GM21737 (cell line): Measurements from ENCODE around the gene UAP1L1.

Source experiments
- ATAC-seq: cut with Tn5 transposase; IDR thresholded peaks from one replicate; pipeline ENCODE4 v1.9.1; 2021; ENCODE audit warnings: mild to moderate bottlenecking, moderate library complexity; ENCODE audit not compliant: unreplicated experiment

Gene UAP1L1

GRCh38 chr9:137071282-137071681, 6.0 kb upstream of the UAP1L1 start:
- no peak for ATAC-seq

DNA sequence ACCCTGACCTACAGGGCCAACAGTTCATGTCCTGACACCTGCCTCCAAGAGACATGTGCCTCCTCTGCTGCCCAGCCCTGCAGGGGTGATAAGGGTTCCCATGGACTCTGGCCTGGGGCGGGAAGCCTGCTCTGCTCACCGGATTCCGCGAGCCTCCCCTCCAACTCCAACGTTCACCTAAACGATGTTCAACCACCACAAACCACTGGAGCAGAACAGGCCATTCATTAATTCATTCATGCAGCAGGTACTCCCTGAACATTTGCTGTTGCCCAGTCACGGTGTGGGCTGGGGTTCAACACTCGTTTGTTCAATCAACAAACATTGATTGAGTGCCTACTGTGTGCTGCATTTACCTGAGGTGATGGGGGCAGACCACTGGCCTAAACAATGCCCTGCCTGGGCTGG, 3.3 kb upstream of the UAP1L1 start:
- ATAC-seq = no peak

DNA sequence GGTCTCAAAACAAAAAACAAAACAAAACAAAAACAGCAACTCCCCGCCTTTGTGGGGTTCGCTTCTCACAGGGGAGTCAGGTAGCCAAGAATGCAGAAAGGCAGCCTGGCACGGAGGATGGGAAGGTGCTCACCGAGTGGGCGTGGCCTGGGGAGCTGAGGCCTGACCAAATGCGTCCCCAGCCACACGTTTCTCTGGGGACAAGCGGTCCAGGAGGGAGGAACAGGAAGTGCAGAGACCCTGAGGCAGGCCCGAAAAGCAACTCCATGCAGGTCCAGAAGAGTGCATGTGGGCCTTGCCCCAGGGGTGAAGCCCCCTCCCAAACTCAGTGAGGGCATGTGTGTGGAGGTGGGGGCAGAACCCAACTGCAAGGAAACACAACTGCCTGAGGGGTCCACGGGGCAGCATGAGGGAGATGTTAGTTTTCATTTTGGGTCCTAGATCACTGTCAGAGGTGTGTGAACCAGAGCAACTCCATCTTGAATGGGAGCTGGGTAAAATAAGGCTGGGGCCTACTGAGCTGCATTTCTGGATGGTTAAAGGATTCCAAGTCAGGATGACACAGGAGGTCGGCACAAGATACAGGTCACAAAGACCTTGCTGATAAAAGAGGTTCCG, 2.6 kb upstream of the UAP1L1 start:
- ATAC-seq = no peak

DNA sequence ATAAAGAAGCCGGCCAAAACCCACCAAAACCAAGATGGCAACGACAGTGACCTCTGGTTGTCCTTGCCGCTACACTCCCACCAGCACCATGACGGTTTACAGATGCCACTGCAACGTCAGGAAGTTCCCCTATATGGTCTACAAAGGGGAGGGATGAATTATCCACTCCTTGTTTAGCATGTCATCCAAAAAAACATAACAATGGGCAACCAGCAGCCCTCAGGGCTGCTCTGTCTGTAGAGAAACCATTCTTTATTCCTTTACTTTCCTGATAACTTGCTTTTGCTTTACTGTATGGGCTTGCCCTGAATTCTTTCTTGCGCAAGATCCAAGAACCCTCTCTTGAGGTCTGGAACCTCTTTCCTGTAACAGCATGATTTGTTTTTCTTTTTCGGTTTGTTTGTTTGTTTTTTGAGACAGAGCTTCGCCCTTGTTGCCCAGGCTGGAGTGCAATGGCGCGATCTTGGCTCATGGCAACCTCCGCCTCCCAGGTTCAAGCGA, 2.0 kb upstream of the UAP1L1 start:
- ATAC-seq = no peak

DNA sequence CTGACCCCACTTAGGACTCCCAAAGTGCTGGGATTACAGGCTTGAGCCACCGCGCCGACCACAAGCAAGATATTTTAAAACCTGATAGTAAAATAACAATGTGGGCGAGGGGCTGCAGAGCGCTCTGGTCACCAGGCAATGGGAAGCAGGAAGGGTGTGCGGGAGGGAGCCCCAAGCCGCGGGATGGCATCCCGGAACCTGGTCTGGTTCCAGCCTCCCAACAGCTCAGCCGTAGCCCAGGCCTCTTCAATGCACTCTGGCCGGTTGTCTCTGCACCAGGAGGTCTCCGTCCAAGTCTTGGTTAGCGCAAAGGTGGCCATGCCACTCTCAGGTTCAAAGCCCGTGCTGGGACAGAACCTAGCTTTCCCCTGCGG, 694 bp upstream of the UAP1L1 start:
- peak; percentile 3 for ATAC-seq

DNA sequence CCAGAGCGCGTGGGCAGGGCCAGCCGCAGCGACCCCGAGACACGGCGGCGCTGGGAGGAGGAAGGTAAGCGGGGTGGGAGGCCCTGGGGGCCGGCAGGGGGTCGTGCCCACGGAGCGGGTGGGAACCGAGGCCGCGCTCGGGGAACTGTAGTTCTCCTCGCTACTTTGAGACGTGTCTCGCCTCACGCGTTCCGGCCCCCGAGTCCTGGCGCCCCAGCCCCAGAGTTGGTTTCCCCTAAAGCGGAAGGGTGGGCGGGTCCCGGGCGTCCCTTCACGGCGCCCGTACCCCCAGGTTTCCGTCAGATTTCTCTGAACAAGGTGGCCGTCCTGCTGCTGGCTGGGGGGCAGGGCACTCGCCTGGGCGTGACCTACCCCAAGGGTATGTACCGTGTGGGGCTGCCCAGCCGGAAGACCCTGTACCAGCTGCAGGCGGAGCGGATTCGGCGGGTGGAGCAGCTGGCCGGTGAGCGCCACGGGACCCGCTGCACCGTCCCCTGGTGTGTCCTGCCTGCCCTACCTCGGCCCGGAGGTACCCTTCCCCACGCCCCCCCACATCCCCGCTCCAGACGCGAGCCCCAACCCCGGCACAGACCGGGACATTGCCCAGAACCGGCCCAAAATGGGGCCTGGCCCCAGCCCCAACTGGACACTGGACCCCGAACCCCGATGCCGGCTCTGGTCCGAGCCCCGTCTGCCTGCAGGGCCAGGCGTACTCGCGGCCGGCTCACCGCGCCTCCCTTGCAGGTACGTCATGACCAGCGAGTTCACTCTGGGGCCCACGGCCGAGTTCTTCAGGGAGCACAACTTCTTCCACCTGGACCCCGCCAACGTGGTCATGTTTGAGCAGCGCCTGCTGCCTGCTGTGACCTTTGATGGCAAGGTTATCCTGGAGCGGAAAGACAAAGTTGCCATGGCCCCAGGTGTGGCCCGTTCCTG, 709 bp downstream of the UAP1L1 start:
- peak; percentile 23 for ATAC-seq

DNA sequence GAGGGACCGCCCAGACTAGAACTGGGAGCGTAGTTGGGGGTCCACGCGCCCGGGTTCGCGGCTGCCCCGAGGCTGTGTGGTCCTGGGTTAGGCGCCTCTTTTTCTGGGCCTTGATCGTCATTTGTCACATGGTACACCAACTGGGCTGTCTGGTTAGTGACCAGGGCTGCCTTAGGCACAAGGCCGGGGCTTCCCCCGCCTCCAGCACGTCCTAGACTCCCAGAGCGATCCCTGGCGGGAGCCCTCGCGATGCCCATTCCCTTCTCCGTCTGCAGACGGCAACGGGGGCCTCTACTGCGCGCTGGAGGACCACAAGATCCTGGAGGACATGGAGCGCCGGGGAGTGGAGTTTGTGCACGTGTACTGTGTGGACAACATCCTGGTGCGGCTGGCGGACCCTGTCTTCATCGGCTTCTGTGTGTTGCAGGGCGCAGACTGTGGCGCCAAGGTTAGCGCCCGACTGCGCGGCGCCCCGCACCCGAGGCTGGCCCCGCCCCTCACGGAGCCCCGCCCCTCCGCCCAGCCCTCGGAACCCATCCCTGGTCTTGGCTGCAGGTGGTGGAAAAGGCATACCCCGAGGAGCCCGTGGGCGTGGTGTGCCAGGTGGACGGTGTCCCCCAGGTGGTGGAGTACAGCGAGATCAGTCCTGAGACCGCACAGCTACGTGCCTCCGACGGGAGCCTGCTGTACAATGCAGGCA, 1.5 kb downstream of the UAP1L1 start:
- no peak for ATAC-seq

DNA sequence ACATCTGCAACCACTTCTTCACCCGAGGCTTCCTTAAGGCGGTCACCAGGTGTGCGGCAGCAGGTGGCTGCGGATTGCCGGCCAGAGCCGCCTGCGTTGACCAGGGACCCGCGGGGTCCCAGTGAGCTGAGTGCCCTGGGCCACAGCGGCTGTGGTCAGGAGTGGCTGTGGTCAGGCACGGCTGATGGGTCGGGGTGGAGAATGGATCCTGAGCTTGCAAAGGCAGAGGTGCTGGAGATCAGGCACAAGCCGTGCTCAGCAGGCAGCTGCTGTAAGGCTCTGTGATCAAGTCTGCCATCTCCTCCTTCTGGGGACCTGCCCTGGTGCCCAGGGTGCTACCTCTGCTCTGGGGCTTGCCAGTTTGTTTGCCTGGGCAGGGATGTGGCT, 2.1 kb downstream of the UAP1L1 start:
- ATAC-seq = no peak

DNA sequence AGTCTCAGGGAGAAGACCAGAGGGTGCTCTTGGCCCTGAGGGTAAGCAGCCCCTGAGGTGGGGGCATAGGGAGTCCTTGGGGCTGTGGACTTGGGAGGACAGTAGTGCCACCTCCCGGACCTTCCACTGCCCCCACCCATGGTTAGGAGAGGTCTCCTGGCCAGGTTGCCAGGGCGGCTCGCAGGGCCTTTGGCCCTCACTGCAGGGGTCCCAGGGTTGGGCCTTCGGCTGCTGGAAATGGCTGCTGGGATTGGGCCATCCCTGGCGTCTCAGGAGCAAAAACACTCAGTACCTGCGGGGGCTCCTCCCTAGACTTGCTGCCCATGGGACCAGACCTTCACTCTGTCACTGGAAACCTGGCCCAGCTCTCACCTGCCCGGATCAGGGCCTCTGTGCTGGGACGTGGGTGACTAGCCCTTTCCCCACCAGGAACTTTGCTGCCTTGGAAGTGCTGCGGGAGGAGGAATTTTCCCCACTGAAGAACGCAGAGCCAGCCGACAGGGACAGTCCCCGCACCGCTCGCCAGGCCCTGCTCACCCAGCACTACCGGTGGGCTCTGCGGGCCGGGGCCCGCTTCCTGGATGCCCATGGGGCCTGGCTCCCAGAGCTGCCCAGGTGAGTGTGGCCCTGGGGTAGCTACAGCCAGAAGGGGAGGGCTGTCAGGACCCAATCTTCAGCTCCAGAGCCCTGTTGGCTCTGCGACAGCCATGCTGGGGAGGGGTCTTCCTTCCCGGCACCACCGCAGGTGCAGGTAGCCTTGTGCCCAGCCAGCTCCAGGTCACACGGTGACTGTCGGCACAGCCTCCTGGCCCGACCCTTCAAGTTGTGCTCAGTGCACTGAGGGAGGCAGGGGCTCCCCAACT, 3.2 kb downstream of the UAP1L1 start:
- ATAC-seq = no peak

DNA sequence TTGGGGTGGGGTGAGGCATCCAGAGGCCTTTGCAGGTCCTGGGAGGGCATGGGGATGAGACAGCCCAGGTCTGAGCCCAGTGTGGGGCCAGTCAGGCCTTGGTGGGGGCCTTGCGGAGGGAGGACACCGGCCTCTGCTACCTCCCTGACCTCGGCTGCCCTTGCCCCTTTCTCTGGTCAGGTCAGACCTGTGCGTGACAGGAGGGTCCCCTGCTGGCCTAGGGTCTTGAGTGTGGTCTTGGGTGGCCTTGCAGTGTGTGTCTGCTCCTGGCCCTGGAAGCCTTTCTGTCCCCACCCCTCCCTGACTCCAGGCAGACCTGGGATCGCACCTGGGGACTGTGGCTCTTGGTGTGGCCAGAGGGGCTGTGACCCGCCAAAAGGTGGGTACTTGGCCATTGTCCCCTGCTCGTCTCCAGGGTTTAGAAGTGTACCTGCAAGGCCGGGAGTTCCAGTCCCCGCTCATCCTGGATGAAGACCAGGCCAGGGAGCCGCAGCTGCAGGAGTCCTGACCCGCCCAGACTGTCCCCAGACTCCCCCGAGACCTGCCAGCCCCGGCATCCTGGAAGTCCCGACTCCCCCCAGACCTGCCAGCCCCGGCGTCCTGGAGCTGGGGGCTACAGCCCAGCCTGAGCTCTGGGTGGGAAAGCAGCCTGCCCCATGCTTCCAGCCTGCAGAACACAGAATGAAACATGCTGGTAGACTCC, 5.1 kb downstream of the UAP1L1 start:
- no peak for ATAC-seq

- no peak for ATAC-seq
Observed at GRCh38 chr9:137082925-137083290, 5.6 kb downstream of the UAP1L1 start.

- no peak for ATAC-seq
Observed at GRCh38 chr9:137083394-137084004, 6.2 kb downstream of the UAP1L1 start.

DNA sequence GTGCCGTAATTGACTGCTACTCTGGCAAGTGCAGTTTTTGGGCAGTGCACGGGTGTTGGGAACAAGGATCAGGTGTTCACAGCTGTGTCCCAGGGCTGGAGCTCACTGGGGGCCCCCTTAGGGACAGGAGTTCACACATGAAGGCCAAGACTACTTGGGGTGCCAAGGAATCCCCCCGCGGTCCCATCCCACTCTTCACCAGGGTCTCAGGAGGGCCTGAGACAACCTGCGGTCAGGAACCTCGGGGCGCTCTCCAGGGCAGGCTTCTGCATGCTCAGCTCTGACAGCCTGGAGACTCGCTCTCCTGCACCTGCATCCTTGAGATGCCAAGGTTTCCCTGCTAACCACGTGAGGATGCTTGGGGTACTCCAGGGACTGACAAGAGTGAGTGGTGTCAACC, 7.2 kb downstream of the UAP1L1 start:
- ATAC-seq = no peak

GRCh38 chr9:137085920-137086530, 8.7 kb downstream of the UAP1L1 start:
- no peak for ATAC-seq

GRCh38 chr9:137086531-137087408, 9.5 kb downstream of the UAP1L1 start, which contains the start of gene MAN1B1:
MAN1B1 (plus strand) TSS chr9:137086985; CDS start chr9:137087000, 15 bp downstream.
- ATAC-seq = peak; percentile 66

GRCh38 chr9:137087409-137087925, 10.2 kb downstream of the UAP1L1 start:
- no peak for ATAC-seq

DNA sequence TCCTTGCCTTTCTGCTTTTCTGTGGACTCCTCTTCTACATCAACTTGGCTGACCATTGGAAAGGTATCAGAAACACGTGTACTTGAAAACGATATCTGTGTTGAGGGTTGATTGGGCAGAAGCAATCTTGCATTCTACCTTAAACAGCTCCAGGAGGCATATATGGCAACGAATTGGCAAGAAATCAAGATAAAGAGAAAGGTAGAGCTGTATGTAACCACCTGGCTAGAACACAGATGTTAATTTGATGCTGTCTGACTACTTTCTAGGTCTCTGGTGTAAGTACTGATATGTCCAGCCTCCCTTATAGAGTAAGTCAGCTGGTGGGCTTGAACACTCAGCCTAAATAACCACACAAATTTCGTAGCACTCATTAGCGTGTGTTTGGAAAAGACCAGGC, 10.8 kb downstream of the UAP1L1 start:
- ATAC-seq = no peak
